Measurements from ENCODE around the gene MID1. TPM values are rescaled to one million over a fixed set of nuclear protein-coding genes. Genes with fewer than 3 reads are reported as not detected.

Gene MID1
- total RNA-seq, 1 experiment from 2014 or later = 9.7 TPM

DNA sequence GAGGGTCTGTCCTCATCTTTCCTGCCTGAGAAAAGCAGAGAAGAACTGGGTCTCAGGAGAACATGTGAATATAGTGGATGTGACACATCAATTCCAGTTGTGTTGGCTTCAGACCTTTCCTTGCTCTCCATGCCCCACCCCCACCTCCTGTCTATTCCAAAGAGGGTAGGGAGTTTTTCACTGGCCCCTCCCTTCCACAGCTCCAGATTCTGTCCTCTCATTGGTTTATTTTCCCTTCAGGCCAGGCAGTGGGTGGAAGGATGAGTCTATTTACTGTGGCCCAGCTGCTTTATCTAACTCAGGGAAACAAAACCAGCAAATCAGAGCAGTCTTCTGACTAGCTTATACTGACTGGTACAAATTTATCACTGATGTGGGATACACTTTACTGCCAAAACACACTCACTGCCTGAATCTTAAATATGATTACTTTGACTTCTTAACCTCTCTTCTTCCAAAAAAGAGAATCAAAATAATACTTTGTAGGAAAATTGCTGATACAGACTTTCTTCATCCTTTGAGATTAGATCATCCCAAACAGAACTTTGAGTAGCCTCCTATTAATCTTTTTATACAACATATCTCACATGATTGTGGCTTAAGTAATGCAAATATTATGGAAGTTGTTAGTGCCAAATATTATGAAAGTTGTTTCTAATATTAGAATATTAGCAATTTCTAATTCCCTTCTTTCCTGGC is 221.2 kb downstream of the MID1 start:
- TF ChIP-seq, protein P1, sequence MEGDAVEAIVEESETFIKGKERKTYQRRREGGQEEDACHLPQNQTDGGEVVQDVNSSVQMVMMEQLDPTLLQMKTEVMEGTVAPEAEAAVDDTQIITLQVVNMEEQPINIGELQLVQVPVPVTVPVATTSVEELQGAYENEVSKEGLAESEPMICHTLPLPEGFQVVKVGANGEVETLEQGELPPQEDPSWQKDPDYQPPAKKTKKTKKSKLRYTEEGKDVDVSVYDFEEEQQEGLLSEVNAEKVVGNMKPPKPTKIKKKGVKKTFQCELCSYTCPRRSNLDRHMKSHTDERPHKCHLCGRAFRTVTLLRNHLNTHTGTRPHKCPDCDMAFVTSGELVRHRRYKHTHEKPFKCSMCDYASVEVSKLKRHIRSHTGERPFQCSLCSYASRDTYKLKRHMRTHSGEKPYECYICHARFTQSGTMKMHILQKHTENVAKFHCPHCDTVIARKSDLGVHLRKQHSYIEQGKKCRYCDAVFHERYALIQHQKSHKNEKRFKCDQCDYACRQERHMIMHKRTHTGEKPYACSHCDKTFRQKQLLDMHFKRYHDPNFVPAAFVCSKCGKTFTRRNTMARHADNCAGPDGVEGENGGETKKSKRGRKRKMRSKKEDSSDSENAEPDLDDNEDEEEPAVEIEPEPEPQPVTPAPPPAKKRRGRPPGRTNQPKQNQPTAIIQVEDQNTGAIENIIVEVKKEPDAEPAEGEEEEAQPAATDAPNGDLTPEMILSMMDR (IDR thresholded peaks at IDR 0.05; ENCODE audit: unreplicated experiment) = no peak
- CTCF ChIA-PET = no interaction called here
- H3K4me1 Mint-ChIP-seq (ENCODE audit: insufficient read depth, unreplicated experiment) = no peaks in the 10 kb centered on the region
- peaks cover 6% of the 10 kb centered on the region for H3K36me3 Mint-ChIP-seq (ENCODE audit: insufficient read depth, unreplicated experiment)
- peaks cover 12% of the 10 kb centered on the region for H3K9me3 Mint-ChIP-seq (ENCODE audit: unreplicated experiment)
- POLR2A ChIA-PET = no interaction called here
- BruUV-seq (replicated peaks) = no TSS peak
- H3K27me3 Mint-ChIP-seq (ENCODE audit: insufficient read depth, unreplicated experiment) = peaks cover 16% of the 10 kb centered on the region
- intact Hi-C loops (cut with micrococcal nuclease) = no loop called here
- no peak overlapping the region for H3K27ac Mint-ChIP-seq (ENCODE audit: low read depth, unreplicated experiment)
- no peak for DNase-seq (ENCODE audit: unreplicated experiment)
- no peak overlapping the region for H3K4me3 Mint-ChIP-seq (ENCODE audit: unreplicated experiment)

DNA sequence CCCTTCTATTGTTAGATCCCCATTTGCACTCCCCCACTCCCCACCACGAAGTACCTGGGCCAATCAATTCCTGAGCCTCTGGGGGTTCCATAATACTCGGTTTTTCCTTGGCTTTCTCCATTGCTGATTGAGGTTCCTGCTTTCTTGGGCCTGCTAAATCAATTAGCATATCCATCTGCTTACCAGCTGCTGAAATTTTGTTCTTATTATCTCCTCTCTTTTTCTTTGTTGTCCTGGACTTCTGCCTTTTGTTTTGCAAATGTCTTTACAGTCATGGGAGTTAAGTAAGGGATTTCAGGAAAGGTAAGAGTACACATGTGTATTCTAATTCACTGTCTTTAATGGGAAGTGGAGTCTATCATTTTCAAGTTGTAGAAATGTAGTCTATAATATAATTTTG is 222.2 kb downstream of the MID1 start:
- intact Hi-C loops (cut with micrococcal nuclease) = no loop called here
- BruUV-seq (replicated peaks) = no TSS peak
- Mint-ChIP-seq H3K9me3 (ENCODE audit: unreplicated experiment) (peaks cover 12% of the 10 kb centered on the region), H3K4me1 (ENCODE audit: insufficient read depth, unreplicated experiment) (no peaks in the 10 kb centered on the region), H3K27ac (ENCODE audit: low read depth, unreplicated experiment) (no peak overlapping the region), H3K27me3 (ENCODE audit: insufficient read depth, unreplicated experiment) (peaks cover 26% of the 10 kb centered on the region), H3K4me3 (ENCODE audit: unreplicated experiment) (no peak overlapping the region), H3K36me3 (ENCODE audit: insufficient read depth, unreplicated experiment) (peaks cover 6% of the 10 kb centered on the region)
- POLR2A ChIA-PET = no interaction called here
- DNase-seq (ENCODE audit: unreplicated experiment) = no peak
- CTCF ChIA-PET = no interaction called here
- TF ChIP-seq, protein P1 (IDR thresholded peaks at IDR 0.05; ENCODE audit: unreplicated experiment) = no peak

DNA sequence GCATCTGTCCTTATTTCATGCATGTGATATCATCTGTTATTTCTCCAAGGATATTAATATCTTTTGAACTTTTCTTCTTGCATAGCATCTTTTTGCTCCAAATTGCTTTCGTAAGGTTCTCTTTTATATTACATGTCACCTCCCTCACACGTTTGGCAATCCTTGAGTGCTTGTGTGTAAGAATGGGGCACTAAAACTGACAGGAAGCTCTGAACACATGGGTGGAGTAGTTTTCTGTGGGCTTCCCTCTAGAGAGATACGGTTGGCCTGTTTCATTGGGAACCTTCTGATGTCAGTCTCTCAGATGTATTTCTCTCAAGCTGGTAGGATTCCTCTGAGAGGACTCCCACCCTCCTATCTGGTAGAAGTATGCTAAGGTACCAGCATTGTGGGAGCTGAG is 223.0 kb downstream of the MID1 start:
- H3K4me3 Mint-ChIP-seq (ENCODE audit: unreplicated experiment) = no peak overlapping the region
- H3K9me3 Mint-ChIP-seq (ENCODE audit: unreplicated experiment) = peaks cover 11% of the 10 kb centered on the region
- no peak overlapping the region for H3K27ac Mint-ChIP-seq (ENCODE audit: low read depth, unreplicated experiment)
- ChIA-PET CTCF (interaction anchor here (0.7 kb wide), 1 partner anchor 204 kb away, joined by 3 read pairs; no protein-coding TSS in a partner anchor), POLR2A (no interaction called here)
- no peak for DNase-seq (ENCODE audit: unreplicated experiment)
- intact Hi-C loops (cut with micrococcal nuclease) = no loop called here
- no TSS peak for BruUV-seq (replicated peaks)
- peaks cover 6% of the 10 kb centered on the region for H3K36me3 Mint-ChIP-seq (ENCODE audit: insufficient read depth, unreplicated experiment)
- no peaks in the 10 kb centered on the region for H3K4me1 Mint-ChIP-seq (ENCODE audit: insufficient read depth, unreplicated experiment)
- peaks cover 28% of the 10 kb centered on the region for H3K27me3 Mint-ChIP-seq (ENCODE audit: insufficient read depth, unreplicated experiment)
- TF ChIP-seq, protein P1 (IDR thresholded peaks at IDR 0.05; ENCODE audit: unreplicated experiment) = no peak

DNA sequence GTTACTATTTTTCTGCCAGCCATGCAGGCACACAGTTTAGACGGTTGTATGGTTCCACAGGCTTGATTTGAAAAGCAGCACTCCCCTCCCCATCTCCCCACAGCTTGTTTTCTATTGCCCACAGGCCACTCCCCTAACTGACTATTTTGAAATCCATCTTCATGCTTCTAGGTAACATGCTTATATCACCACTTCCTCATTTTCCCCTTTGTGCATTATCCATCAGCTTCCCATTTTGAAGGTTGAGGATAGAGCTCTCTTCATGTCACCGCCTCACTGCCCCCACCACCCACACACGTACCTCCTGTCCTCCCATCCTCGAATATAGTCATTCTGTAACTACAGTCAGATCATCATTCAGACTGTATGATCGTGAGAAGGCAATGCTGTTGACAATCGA is 224.7 kb downstream of the MID1 start:
- no TSS peak for BruUV-seq (replicated peaks)

More for the DNA sequence above, 224.7 kb downstream of the MID1 start:
- Mint-ChIP-seq H3K27ac (ENCODE audit: low read depth, unreplicated experiment) (no peak overlapping the region), H3K4me3 (ENCODE audit: unreplicated experiment) (no peak overlapping the region), H3K27me3 (ENCODE audit: insufficient read depth, unreplicated experiment) (peaks cover 28% of the 10 kb centered on the region), H3K36me3 (ENCODE audit: insufficient read depth, unreplicated experiment) (peaks cover 6% of the 10 kb centered on the region), H3K4me1 (ENCODE audit: insufficient read depth, unreplicated experiment) (no peaks in the 10 kb centered on the region), H3K9me3 (ENCODE audit: unreplicated experiment) (no peaks in the 10 kb centered on the region)
- no peak for DNase-seq (ENCODE audit: unreplicated experiment)
- TF ChIP-seq, protein P1 (IDR thresholded peaks at IDR 0.05; ENCODE audit: unreplicated experiment) = no peak
- intact Hi-C loops (cut with micrococcal nuclease) = no loop called here
- ChIA-PET POLR2A (interaction anchor here (0.6 kb wide), 1 partner anchor 256 kb away, joined by 3 read pairs; no protein-coding TSS in a partner anchor), CTCF (no interaction called here)
